OCI-LY7 (cell line): ENCODE results near the gene LMOD3.

Experiments used
- EZH2phosphoT487 ChIP-seq: fragments of 200-600 bp; sonication (generic); IDR thresholded peaks from 2 replicates; pipeline ENCODE4 v1.6.1; 2018; ENCODE audit warnings: low read depth, borderline replicate concordance, mild to moderate bottlenecking, mixed run types, antibody characterized with exemption, low read length, moderate library complexity, mixed read lengths
- TF ChIP-seq, protein P1 (sequence below): fragments of 200-600 bp; sonication (generic); conservative IDR thresholded peaks from 2 replicates; pipeline ENCODE4 v1.5.1; 2014; ENCODE audit warnings: mild to moderate bottlenecking, antibody characterized with exemption, low read length, moderate library complexity, mixed read lengths

DNA sequence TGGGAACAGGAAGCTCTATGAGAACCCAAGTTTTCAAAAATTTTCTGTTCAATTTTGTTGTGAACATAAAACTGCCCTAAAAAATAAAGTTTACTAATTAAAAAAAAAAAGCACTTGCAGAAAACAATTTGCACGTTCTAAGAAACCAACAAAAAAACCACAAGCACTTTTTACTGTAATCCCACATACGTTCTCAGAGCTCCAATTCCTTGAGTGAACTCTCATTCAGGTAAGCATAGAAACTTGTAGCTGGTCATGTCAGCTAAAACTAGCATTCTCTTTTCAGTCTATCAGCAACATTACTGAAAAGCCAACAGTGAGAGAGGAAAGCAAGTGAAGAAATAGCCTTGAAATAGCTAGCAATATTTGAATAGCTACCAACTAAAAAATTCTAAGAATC lies 58.8 kb downstream of the LMOD3 start:
- TF ChIP-seq EZH2phosphoT487 = no peak
- TF ChIP-seq, protein P1, sequence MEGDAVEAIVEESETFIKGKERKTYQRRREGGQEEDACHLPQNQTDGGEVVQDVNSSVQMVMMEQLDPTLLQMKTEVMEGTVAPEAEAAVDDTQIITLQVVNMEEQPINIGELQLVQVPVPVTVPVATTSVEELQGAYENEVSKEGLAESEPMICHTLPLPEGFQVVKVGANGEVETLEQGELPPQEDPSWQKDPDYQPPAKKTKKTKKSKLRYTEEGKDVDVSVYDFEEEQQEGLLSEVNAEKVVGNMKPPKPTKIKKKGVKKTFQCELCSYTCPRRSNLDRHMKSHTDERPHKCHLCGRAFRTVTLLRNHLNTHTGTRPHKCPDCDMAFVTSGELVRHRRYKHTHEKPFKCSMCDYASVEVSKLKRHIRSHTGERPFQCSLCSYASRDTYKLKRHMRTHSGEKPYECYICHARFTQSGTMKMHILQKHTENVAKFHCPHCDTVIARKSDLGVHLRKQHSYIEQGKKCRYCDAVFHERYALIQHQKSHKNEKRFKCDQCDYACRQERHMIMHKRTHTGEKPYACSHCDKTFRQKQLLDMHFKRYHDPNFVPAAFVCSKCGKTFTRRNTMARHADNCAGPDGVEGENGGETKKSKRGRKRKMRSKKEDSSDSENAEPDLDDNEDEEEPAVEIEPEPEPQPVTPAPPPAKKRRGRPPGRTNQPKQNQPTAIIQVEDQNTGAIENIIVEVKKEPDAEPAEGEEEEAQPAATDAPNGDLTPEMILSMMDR = no peak
